Hepatocyte (in vitro differentiated cells): ENCODE measurements around the gene DHRS1.
"Not testable (repeated sequence)": the region's sequence is repeated elsewhere in the genome, so short reads cannot be mapped to it uniquely, and the experiment has no call there.

Source experiments
- CTCF ChIP-seq: fragments of 200-600 bp; sonication (generic); IDR thresholded peaks from 2 replicates; pipeline ENCODE4 v1.5.1; 2016; ENCODE audit warnings: antibody characterized with exemption, mild to moderate bottlenecking; ENCODE audit not compliant: poor library complexity
- EZH2phosphoT487 ChIP-seq: fragments of 200-600 bp; sonication (generic); IDR thresholded peaks from one replicate; pipeline ENCODE4 v1.6.1; 2018; ENCODE audit warnings: antibody characterized with exemption, mild to moderate bottlenecking, low read depth, moderate library complexity; ENCODE audit not compliant: unreplicated experiment, severe bottlenecking

- TF ChIP-seq CTCF = peak; percentile 63
- TF ChIP-seq EZH2phosphoT487 = not testable (repeated sequence)
Observed at GRCh38 chr14:24327914-24328313, 28.3 kb upstream of the DHRS1 start.
